Endodermal cell (in vitro differentiated cells): Measurements from ENCODE around the gene CUL4A. TPM values are rescaled to one million over a fixed set of nuclear protein-coding genes. Genes with fewer than 3 reads are reported as not detected.
"Not testable (repeated sequence)": the region's sequence is repeated elsewhere in the genome, so short reads cannot be mapped to it uniquely, and the experiment has no call there.

Experiments
- DNase-seq: peaks from one replicate; pipeline ENCODE4 v3.0.0-alpha.2; 2017
- H3K27ac ChIP-seq: 2 replicates; pipeline ENCODE4 v1.5.1; 2013; ENCODE audit warnings: mild to moderate bottlenecking, low read depth, low read length, moderate library complexity
- H3K27me3 ChIP-seq: 2 replicates; pipeline ENCODE4 v1.6.1; 2013; ENCODE audit warnings: mild to moderate bottlenecking, low read length, moderate library complexity; ENCODE audit not compliant: insufficient read depth, control insufficient read depth, poor library complexity, severe bottlenecking
- H3K36me3 ChIP-seq: 2 replicates; pipeline ENCODE4 v1.7.0; 2013; ENCODE audit warnings: mild to moderate bottlenecking, low read length, moderate library complexity; ENCODE audit not compliant: control insufficient read depth, insufficient read depth
- H3K4me1 ChIP-seq: one replicate; pipeline ENCODE4 v1.7.0; 2013; ENCODE audit warnings: low read length; ENCODE audit not compliant: control insufficient read depth, insufficient read depth
- H3K4me3 ChIP-seq: 2 replicates; pipeline ENCODE4 v1.5.1; 2013; ENCODE audit warnings: mild to moderate bottlenecking, low read length, moderate library complexity
- H3K9ac ChIP-seq: 2 replicates; pipeline ENCODE4 v1.6.1; 2013; ENCODE audit warnings: mild to moderate bottlenecking, low read length, moderate library complexity; ENCODE audit not compliant: poor library complexity, severe bottlenecking; ENCODE audit errors: extremely low read depth
- H3K9me3 ChIP-seq: 2 replicates; pipeline ENCODE4 v1.6.1; 2013; ENCODE audit warnings: mild to moderate bottlenecking, low read length, moderate library complexity; ENCODE audit not compliant: control insufficient read depth
- H3K27ac Mint-ChIP-seq: 2 replicates; pipeline ENCODE4 v1.8.0; 2020; ENCODE audit warnings: mixed read lengths
- H3K27me3 Mint-ChIP-seq: 2 replicates; pipeline ENCODE4 v1.8.0; 2021; ENCODE audit warnings: mild to moderate bottlenecking, mixed read lengths; ENCODE audit not compliant: insufficient read depth
- H3K36me3 Mint-ChIP-seq: 2 replicates; pipeline ENCODE4 v1.8.0; 2020; ENCODE audit warnings: low read depth, mixed read lengths
- H3K4me1 Mint-ChIP-seq: 2 replicates; pipeline ENCODE4 v1.8.0; 2020; ENCODE audit warnings: mixed read lengths
- H3K4me3 Mint-ChIP-seq: 2 replicates; pipeline ENCODE4 v1.8.0; 2020; ENCODE audit warnings: mild to moderate bottlenecking, moderate library complexity, mixed read lengths
- H3K9me3 Mint-ChIP-seq: 2 replicates; pipeline ENCODE4 v1.8.0; 2020; ENCODE audit warnings: mild to moderate bottlenecking, mixed read lengths
- WGBS, 2 experiments: methylation state at CpG; one replicate each; pipeline versions ENCODE4 v1.1.5 to v1.1.7; 2013; ENCODE audit warnings: missing lambda C conversion rate in 2 of 2, mixed read lengths in 1 of 2; ENCODE audit not compliant: insufficient coverage in 1 of 2, insufficient read length in 1 of 2; 5-methylcytosine and 5-hydroxymethylcytosine counted together
- total RNA-seq, 2 donors: library from RNA; stranded (reverse); fragmentation: NEBNext Ultra II Directional in 1 of 2; extraction: Animal tissue kit (Norgen Biotek cat#: 25700) in 1 of 2; gene quantifications; 2 replicates in 1 of 2; 3 replicates in 1 of 2; pipeline ENCODE4 v1.2.1, GENCODE V29; 2021
- TF ChIP-seq, protein P1 (sequence below): fragments of 200-600 bp; sonication (generic); conservative IDR thresholded peaks from 2 replicates; pipeline ENCODE4 v1.5.0; 2021; ENCODE audit warnings: antibody characterized with exemption, mild to moderate bottlenecking

Gene CUL4A
- total RNA-seq, 2 donors from 2014 or later: 92.9 to 99.4 TPM

DNA sequence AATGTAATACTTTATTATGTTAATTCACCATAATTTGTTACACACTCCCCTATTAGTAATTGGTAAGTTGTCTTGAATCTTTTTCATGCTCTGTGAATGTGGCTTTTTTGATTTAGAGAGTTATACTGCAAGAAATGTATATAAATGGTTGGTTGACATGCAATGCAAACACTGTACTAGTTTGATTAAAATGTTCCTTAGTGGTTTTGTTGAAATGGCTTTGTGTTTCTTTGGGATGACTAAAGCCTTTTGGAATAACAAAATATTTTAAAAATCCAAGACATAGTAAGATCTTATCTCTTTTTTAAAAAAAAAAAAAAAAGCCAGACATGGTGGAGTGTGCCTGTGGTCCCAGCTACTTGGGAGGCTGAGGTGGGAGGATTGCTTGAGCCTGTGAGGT, 98.1 kb downstream of the CUL4A start:
- no peaks in the 10 kb centered on the region for H3K9me3 Mint-ChIP-seq

DNA sequence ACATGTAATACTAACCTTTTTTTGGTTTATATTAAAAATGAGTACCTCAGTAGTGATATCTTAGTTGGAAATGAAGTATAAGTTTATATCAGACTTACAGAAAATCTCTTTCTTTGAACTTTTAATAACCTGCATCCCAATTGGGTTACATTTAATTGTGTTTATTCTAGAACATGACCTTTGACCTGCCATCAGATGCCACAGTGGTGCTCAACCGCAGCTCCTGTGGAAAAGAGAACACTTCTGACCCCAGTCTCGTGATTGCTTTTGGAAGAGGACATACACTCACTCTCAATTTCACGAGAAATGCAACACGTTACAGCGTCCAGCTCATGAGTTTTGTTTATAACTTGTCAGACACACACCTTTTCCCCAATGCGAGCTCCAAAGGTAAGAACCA, 100.1 kb downstream of the CUL4A start:
- no peak overlapping the region for H3K27ac ChIP-seq
- no peaks in the 10 kb centered on the region for H3K4me1 ChIP-seq
- Mint-ChIP-seq H3K36me3 (peaks cover 37% of the 10 kb centered on the region), H3K9me3 (no peaks in the 10 kb centered on the region), H3K27me3 (no peaks in the 10 kb centered on the region), H3K4me3 (no peak overlapping the region), H3K27ac (no peak overlapping the region), H3K4me1 (no peaks in the 10 kb centered on the region)
- H3K9ac ChIP-seq: no peak overlapping the region
- H3K9me3 ChIP-seq: no peaks in the 10 kb centered on the region
- peaks cover 39% of the 10 kb centered on the region for H3K36me3 ChIP-seq
- TF ChIP-seq, protein P1, sequence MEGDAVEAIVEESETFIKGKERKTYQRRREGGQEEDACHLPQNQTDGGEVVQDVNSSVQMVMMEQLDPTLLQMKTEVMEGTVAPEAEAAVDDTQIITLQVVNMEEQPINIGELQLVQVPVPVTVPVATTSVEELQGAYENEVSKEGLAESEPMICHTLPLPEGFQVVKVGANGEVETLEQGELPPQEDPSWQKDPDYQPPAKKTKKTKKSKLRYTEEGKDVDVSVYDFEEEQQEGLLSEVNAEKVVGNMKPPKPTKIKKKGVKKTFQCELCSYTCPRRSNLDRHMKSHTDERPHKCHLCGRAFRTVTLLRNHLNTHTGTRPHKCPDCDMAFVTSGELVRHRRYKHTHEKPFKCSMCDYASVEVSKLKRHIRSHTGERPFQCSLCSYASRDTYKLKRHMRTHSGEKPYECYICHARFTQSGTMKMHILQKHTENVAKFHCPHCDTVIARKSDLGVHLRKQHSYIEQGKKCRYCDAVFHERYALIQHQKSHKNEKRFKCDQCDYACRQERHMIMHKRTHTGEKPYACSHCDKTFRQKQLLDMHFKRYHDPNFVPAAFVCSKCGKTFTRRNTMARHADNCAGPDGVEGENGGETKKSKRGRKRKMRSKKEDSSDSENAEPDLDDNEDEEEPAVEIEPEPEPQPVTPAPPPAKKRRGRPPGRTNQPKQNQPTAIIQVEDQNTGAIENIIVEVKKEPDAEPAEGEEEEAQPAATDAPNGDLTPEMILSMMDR: no peak
- WGBS, 2 experiments: 93 to 96% methylated on average over 4 to 6 of the region's 6 CpGs
- H3K27me3 ChIP-seq: no peaks in the 10 kb centered on the region
- no peak for DNase-seq
- H3K4me3 ChIP-seq: no peak overlapping the region

More for the DNA sequence above, 98.1 kb downstream of the CUL4A start:
- H3K4me3 ChIP-seq: no peak overlapping the region
- H3K27me3 ChIP-seq: no peaks in the 10 kb centered on the region
- peaks cover 43% of the 10 kb centered on the region for H3K36me3 ChIP-seq
- Mint-ChIP-seq H3K36me3 (peaks cover 34% of the 10 kb centered on the region), H3K27me3 (no peaks in the 10 kb centered on the region), H3K4me3 (no peak overlapping the region), H3K4me1 (no peaks in the 10 kb centered on the region), H3K27ac (no peak overlapping the region)
- TF ChIP-seq, protein P1: no peak
- no peak overlapping the region for H3K27ac ChIP-seq
- no peaks in the 10 kb centered on the region for H3K4me1 ChIP-seq
- no peak for DNase-seq
- H3K9me3 ChIP-seq: no peaks in the 10 kb centered on the region
- no peak overlapping the region for H3K9ac ChIP-seq

DNA sequence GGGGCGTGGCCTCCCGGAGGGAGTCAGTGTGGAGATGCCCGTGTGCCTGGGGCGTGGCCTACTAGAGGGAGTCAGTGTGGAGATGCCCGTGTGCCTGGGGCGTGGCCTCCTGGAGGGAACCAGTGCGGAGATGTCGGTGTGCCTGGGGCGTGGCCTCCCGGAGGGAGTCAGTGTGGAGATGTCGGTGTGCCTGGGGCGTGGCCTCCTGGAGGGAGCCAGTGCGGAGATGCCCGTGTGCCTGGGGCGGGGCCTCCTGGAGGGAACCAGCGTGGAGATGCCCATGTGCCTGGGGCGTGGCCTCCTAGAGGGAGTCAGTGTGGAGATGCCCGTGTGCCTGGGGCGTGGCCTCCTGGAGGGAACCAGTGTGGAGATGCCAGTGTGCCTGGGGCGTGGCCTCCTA, 104.7 kb downstream of the CUL4A start:
- not testable (repeated sequence) for H3K4me1 Mint-ChIP-seq, H3K27me3 ChIP-seq, H3K9ac ChIP-seq, H3K27me3 Mint-ChIP-seq, H3K27ac ChIP-seq, H3K27ac Mint-ChIP-seq, H3K4me3 Mint-ChIP-seq, H3K4me1 ChIP-seq, H3K4me3 ChIP-seq, DNase-seq, H3K9me3 Mint-ChIP-seq, H3K9me3 ChIP-seq
- peaks cover 56% of the 10 kb centered on the region for H3K36me3 ChIP-seq
- peaks cover 36% of the 10 kb centered on the region for H3K36me3 Mint-ChIP-seq
- WGBS, 2 experiments: 95 to 100% methylated on average over 10 to 19 of the region's 20 CpGs

DNA sequence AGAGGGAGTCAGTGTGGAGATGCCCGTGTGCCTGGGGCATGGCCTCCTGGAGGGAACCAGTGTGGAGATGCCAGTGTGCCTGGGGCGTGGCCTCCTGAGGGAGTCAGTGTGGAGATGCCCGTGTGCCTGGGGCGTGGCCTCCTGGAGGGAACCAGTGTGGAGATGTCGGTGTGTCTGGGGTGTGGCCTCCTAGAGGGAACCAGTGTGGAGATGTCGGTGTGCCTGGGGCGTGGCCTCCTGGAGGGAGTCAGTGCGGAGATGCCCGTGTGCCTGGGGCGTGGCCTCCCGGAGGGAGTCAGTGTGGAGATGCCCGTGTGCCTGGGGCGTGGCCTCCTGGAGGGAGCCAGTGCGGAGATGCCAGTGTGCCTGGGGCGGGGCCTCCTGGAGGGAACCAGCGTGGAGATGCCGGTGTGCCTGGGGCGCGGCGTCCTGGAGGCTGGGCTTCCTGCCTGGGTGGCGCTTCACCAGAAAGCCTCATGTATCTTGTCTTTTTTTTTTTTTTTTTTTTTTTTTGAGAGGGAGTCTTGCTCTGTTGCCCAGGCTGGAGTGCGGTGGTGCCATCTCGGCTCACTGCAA, 105.6 kb downstream of the CUL4A start:
- H3K27ac ChIP-seq, H3K9me3 ChIP-seq, H3K4me1 ChIP-seq, H3K9ac ChIP-seq, H3K4me3 Mint-ChIP-seq, H3K4me3 ChIP-seq, H3K27ac Mint-ChIP-seq, H3K27me3 ChIP-seq, H3K4me1 Mint-ChIP-seq, H3K27me3 Mint-ChIP-seq, DNase-seq, H3K9me3 Mint-ChIP-seq: not testable (repeated sequence)
- H3K36me3 ChIP-seq: peaks cover 53% of the 10 kb centered on the region
- H3K36me3 Mint-ChIP-seq: peaks cover 32% of the 10 kb centered on the region
- WGBS, 2 experiments: 97% methylated on average over 11 to 22 of the region's 23 CpGs
